ENCODE measurements around the gene CA9. TPM values are rescaled to one million over a fixed set of nuclear protein-coding genes. Genes with fewer than 3 reads are reported as not detected.
"Not testable (repeated sequence)": the region's sequence is repeated elsewhere in the genome, so short reads cannot be mapped to it uniquely, and the experiment has no call there.

The CA9 gene
- total RNA-seq, 1 experiment from 2014 or later = 26.8 TPM

DNA sequence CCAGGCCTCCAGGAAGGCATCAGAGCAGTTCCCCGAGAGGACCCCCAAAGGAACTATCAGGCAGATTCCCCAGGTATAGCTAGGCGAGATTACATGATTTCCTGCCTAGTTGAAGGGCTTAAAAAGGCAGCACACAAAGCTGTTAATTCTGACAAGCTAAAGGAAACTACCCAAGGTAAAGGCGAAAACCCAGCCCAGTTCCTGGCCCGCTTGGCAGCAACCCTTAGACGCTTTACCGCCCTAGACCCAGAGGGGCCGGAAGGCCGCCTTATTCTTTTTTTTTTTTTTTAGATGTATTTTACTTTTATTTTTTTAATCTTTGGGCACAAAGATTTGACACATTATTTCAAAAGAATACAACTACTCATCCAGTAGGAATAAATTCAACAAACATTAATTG lies 35.0 kb upstream of the CA9 start:
- not testable (repeated sequence) for H3K4me3 ChIP-seq (ENCODE audit: low read length); DNase-seq; H3K4me2 ChIP-seq (ENCODE audit: low read depth, low read length, poor library complexity, severe bottlenecking); H3K9me2 ChIP-seq (replicated peaks; ENCODE audit: insufficient read depth, low read length); H3K36me3 ChIP-seq (ENCODE audit: insufficient read depth, low read length); H3K27me3 ChIP-seq (ENCODE audit: low read length); H4K20me1 ChIP-seq (ENCODE audit: insufficient read depth, low read depth, low read length); H3K9me3 ChIP-seq (ENCODE audit: low read length); H3K79me2 ChIP-seq (ENCODE audit: low read length); H2AFZ ChIP-seq (ENCODE audit: low read length); H3K9ac ChIP-seq (ENCODE audit: low read length); H3K27ac ChIP-seq (ENCODE audit: low read length)
- peaks cover 29% of the 10 kb centered on the region for H3K4me1 ChIP-seq (ENCODE audit: low read length)

- H3K27ac ChIP-seq (ENCODE audit: low read length); H3K27me3 ChIP-seq (ENCODE audit: low read length); H3K36me3 ChIP-seq (ENCODE audit: insufficient read depth, low read length); H4K20me1 ChIP-seq (ENCODE audit: insufficient read depth, low read depth, low read length); H3K79me2 ChIP-seq (ENCODE audit: low read length); H3K9me3 ChIP-seq (ENCODE audit: low read length); H3K4me2 ChIP-seq (ENCODE audit: low read depth, low read length, poor library complexity, severe bottlenecking); DNase-seq; H2AFZ ChIP-seq (ENCODE audit: low read length); H3K9me2 ChIP-seq (replicated peaks; ENCODE audit: insufficient read depth, low read length); H3K9ac ChIP-seq (ENCODE audit: low read length); H3K4me3 ChIP-seq (ENCODE audit: low read length): not testable (repeated sequence)
- peaks cover 25% of the 10 kb centered on the region for H3K4me1 ChIP-seq (ENCODE audit: low read length)
Measured at GRCh38 chr9:35639225-35639624, 34.5 kb upstream of the CA9 start.

DNA sequence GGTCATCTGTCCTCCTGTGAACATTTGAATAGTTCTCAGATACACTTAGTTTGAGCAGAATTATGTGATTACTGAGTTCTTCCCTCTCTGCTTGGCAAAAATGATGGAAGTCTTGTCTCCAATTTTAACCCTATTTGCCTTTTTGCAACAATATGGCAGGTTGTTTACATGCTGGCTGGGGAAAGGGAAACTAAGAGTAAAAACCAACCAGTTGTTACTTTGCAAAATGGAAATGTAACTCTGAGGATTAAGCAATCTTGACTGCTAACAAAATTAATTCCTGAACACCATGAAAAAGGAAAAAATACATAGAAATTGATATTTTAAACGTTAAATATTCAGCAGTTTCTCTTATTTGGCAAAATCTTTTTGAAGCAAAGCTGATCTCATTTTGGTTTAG lies 34.1 kb upstream of the CA9 start:
- no peaks in the 10 kb centered on the region for H4K20me1 ChIP-seq (ENCODE audit: insufficient read depth, low read depth, low read length)
- no peaks in the 10 kb centered on the region for H3K36me3 ChIP-seq (ENCODE audit: insufficient read depth, low read length)
- H3K27me3 ChIP-seq (ENCODE audit: low read length) = no peaks in the 10 kb centered on the region
- DNase-seq = no peak
- H3K9ac ChIP-seq (ENCODE audit: low read length) = no peak overlapping the region
- no peaks in the 10 kb centered on the region for H3K9me3 ChIP-seq (ENCODE audit: low read length)
- no peak overlapping the region for H3K4me2 ChIP-seq (ENCODE audit: low read depth, low read length, poor library complexity, severe bottlenecking)
- no peaks in the 10 kb centered on the region for H3K79me2 ChIP-seq (ENCODE audit: low read length)
- H3K4me3 ChIP-seq (ENCODE audit: low read length) = no peak overlapping the region
- H3K9me2 ChIP-seq (replicated peaks; ENCODE audit: insufficient read depth, low read length) = no peaks in the 10 kb centered on the region
- H3K27ac ChIP-seq (ENCODE audit: low read length) = no peak overlapping the region
- peaks cover 21% of the 10 kb centered on the region for H3K4me1 ChIP-seq (ENCODE audit: low read length)
- no peak overlapping the region for H2AFZ ChIP-seq (ENCODE audit: low read length)

DNA sequence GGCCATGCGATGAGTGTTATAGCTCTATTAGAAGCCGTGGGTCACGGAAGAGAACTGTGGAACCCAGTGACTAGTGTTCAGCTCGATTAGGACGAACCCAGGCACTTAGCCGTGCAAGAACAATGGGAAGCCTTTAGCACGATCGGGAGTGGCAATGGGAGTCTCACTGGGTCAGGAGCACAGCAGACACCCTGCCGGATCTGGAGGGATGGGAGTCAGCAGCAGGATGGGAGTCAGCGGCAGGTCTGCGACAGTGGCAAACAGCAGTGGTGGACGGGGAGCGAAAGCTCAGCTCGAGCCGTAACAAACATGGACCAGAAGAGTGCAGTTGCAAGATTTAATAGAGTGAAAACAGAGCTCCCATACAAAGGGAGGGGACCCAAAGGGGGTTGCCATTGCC lies 33.3 kb upstream of the CA9 start:
- not testable (repeated sequence) for H3K9ac ChIP-seq (ENCODE audit: low read length); H3K9me3 ChIP-seq (ENCODE audit: low read length); H3K4me2 ChIP-seq (ENCODE audit: low read depth, low read length, poor library complexity, severe bottlenecking); H3K9me2 ChIP-seq (replicated peaks; ENCODE audit: insufficient read depth, low read length); H3K36me3 ChIP-seq (ENCODE audit: insufficient read depth, low read length); H3K79me2 ChIP-seq (ENCODE audit: low read length); H4K20me1 ChIP-seq (ENCODE audit: insufficient read depth, low read depth, low read length); H3K27me3 ChIP-seq (ENCODE audit: low read length); H3K27ac ChIP-seq (ENCODE audit: low read length); H2AFZ ChIP-seq (ENCODE audit: low read length); DNase-seq; H3K4me3 ChIP-seq (ENCODE audit: low read length)
- peaks cover 13% of the 10 kb centered on the region for H3K4me1 ChIP-seq (ENCODE audit: low read length)

DNA sequence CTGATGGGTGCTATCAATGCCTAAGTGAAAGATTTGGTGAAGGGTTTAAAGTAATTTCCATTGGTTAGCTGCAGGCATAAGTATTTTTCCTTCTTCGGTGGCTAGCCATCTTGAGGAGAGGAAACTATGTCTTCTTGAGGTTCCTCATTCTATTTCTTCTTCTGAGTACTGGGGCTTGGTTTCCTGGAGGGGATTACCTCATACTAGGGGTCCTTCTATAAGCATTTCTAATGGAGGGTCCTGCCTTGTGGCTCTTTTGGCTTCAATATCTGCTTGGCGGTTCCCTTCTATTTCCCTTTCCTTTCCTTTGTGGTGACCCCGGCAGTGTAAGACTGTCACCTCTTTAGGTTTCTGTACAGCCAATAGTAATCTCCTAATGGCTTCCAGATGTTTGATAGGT lies 32.2 kb upstream of the CA9 start:
- H3K36me3 ChIP-seq (ENCODE audit: insufficient read depth, low read length); H3K9me3 ChIP-seq (ENCODE audit: low read length); H3K79me2 ChIP-seq (ENCODE audit: low read length); H3K4me2 ChIP-seq (ENCODE audit: low read depth, low read length, poor library complexity, severe bottlenecking); H4K20me1 ChIP-seq (ENCODE audit: insufficient read depth, low read depth, low read length); H3K27me3 ChIP-seq (ENCODE audit: low read length); H3K27ac ChIP-seq (ENCODE audit: low read length); DNase-seq; H3K9ac ChIP-seq (ENCODE audit: low read length); H3K9me2 ChIP-seq (replicated peaks; ENCODE audit: insufficient read depth, low read length); H2AFZ ChIP-seq (ENCODE audit: low read length); H3K4me3 ChIP-seq (ENCODE audit: low read length): not testable (repeated sequence)
- peaks cover 12% of the 10 kb centered on the region for H3K4me1 ChIP-seq (ENCODE audit: low read length)

DNA sequence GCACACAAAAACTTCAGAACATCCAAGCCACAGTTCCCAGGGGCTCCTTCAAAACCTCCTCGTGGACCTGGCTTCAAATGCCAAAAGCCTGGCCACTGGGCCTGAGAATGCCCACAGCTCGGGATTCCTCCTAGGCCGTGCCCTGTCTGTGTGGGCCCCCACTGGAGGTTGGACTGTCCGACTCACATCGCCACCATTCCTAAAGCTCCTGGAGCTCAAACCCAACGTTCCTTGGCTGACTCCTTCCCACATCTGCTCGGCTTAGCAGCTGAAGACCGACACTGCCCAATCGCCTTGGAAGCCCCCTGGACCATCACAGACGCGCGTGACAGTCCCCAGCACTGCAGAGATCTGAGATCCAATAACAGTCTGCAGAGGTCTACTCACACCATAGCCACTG lies 30.7 kb upstream of the CA9 start:
- Histone ChIP-seq H3K9ac (ENCODE audit: low read length) (no peak overlapping the region), H3K27me3 (ENCODE audit: low read length) (no peaks in the 10 kb centered on the region), H3K36me3 (ENCODE audit: insufficient read depth, low read length) (no peaks in the 10 kb centered on the region), H3K4me3 (ENCODE audit: low read length) (no peak overlapping the region), H3K4me2 (ENCODE audit: low read depth, low read length, poor library complexity, severe bottlenecking) (no peak overlapping the region), H3K9me2 (replicated peaks; ENCODE audit: insufficient read depth, low read length) (no peaks in the 10 kb centered on the region), H3K79me2 (ENCODE audit: low read length) (no peaks in the 10 kb centered on the region), H3K4me1 (ENCODE audit: low read length) (peaks cover 22% of the 10 kb centered on the region), H3K9me3 (ENCODE audit: low read length) (no peaks in the 10 kb centered on the region), H4K20me1 (ENCODE audit: insufficient read depth, low read depth, low read length) (no peaks in the 10 kb centered on the region), H2AFZ (ENCODE audit: low read length) (no peak overlapping the region), H3K27ac (ENCODE audit: low read length) (no peak overlapping the region)
- DNase-seq = no peak

DNA sequence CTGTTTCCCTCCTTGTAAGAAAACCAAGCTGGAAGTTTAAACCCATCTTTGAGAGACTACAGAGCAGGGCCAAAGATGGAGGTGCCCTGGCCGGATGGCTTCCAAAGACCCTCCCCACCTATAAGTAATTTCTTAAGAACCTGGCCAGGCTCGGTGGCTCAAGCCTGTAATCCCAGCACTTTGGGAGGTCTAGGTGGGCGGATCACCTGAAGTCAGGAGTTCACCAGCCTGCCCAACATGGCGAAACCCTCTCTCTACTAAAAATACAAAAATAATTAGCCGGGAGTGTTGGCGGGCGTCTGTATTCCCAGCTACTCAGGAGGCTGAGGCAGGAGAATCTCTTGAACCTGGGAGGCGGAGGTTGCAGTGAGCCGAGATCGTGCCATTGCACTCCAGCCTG lies 28.0 kb upstream of the CA9 start:
- H3K9me3 ChIP-seq (ENCODE audit: low read length); H3K9me2 ChIP-seq (replicated peaks; ENCODE audit: insufficient read depth, low read length); H3K36me3 ChIP-seq (ENCODE audit: insufficient read depth, low read length); DNase-seq; H4K20me1 ChIP-seq (ENCODE audit: insufficient read depth, low read depth, low read length); H3K27me3 ChIP-seq (ENCODE audit: low read length); H3K79me2 ChIP-seq (ENCODE audit: low read length); H3K27ac ChIP-seq (ENCODE audit: low read length): not testable (repeated sequence)
- Histone ChIP-seq H3K4me1 (ENCODE audit: low read length) (peaks cover 49% of the 10 kb centered on the region), H2AFZ (ENCODE audit: low read length) (peak overlapping the region; percentile 25), H3K4me2 (ENCODE audit: low read depth, low read length, poor library complexity, severe bottlenecking) (peak overlapping the region; percentile 93), H3K4me3 (ENCODE audit: low read length) (peak overlapping the region; percentile 68), H3K9ac (ENCODE audit: low read length) (peak overlapping the region; percentile 70)

DNA sequence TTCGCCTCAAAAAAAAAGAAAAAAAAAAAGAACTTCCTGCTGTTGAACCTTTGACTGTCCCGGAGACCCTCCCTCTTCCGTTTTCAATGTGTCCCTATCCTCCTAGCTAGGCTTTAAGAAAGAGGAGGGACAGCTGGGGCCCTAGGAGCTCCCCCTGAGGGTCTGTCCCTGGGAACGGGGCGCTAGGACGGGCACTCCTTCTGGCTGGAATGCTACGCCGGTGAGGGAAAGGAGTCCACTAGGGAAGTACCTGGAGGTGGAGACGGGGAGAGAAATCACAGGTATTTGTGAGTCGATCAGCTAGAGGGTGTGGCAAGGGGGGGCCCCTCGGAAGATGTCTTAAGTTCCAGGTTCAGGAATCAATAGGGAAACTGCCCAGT lies 27.6 kb upstream of the CA9 start:
- no peak for DNase-seq
- H3K9ac ChIP-seq (ENCODE audit: low read length) = peak overlapping the region; percentile 70
- H3K9me3 ChIP-seq (ENCODE audit: low read length) = no peaks in the 10 kb centered on the region
- peak overlapping the region; percentile 68 for H3K4me3 ChIP-seq (ENCODE audit: low read length)
- peaks cover 9% of the 10 kb centered on the region; the same call in 1 of the 2 replicates for H3K79me2 ChIP-seq (ENCODE audit: low read length)
- H3K27me3 ChIP-seq (ENCODE audit: low read length) = no peaks in the 10 kb centered on the region
- peaks cover 53% of the 10 kb centered on the region for H3K4me1 ChIP-seq (ENCODE audit: low read length)
- H3K36me3 ChIP-seq (ENCODE audit: insufficient read depth, low read length) = no peaks in the 10 kb centered on the region
- H3K9me2 ChIP-seq (replicated peaks; ENCODE audit: insufficient read depth, low read length) = no peaks in the 10 kb centered on the region
- H3K27ac ChIP-seq (ENCODE audit: low read length) = no peak overlapping the region
- peak overlapping the region; percentile 25 for H2AFZ ChIP-seq (ENCODE audit: low read length)
- peak overlapping the region; percentile 93 for H3K4me2 ChIP-seq (ENCODE audit: low read depth, low read length, poor library complexity, severe bottlenecking)
- no peaks in the 10 kb centered on the region for H4K20me1 ChIP-seq (ENCODE audit: insufficient read depth, low read depth, low read length)

Data from Karpas-422 (cell line).